HepG2 (cell line): Measurements from ENCODE around the gene DNASE1L2. TPM values are rescaled to one million over a fixed set of nuclear protein-coding genes. Genes with fewer than 3 reads are reported as not detected.

ENCODE experiments used
- GTF2F1 ChIP-seq: fragments of 150-350 bp; IDR thresholded peaks from 2 replicates; pipeline ENCODE4 v1.6.1; 2014; ENCODE audit warnings: low read length
- GTF3A ChIP-seq: sonication (generic); formaldehyde crosslinking; conservative IDR thresholded peaks from 2 replicates; pipeline ENCODE4 v1.4.0; 2020; ENCODE audit warnings: mild to moderate bottlenecking, missing genetic modification reagents
- IRF1 ChIP-seq: sonication (generic); formaldehyde crosslinking; IDR thresholded peaks from 2 replicates; pipeline ENCODE4 v1.4.0; 2020; ENCODE audit warnings: low read depth, mild to moderate bottlenecking, missing genetic modification reagents
- KLF15 ChIP-seq: sonication (generic); formaldehyde crosslinking; IDR thresholded peaks from 2 replicates; pipeline ENCODE4 v1.8.1; 2023; ENCODE audit warnings: borderline replicate concordance, mild to moderate bottlenecking, inconsistent platforms, missing genetic modification reagents, mixed read lengths
- MEIS2 ChIP-seq: sonication (generic); formaldehyde crosslinking; IDR thresholded peaks from 2 replicates; pipeline ENCODE4 v1.9.0; 2021; ENCODE audit warnings: mild to moderate bottlenecking, missing genetic modification reagents
- NCOR1 ChIP-seq: fragments of 200-600 bp; sonication (generic); IDR thresholded peaks from 2 replicates; pipeline ENCODE4 v1.7.0; 2017; ENCODE audit warnings: antibody characterized with exemption, low read length, borderline replicate concordance
- ZNF160 ChIP-seq: sonication (generic); formaldehyde crosslinking; IDR thresholded peaks from 2 replicates; pipeline ENCODE4 v1.8.0; 2022; ENCODE audit warnings: mild to moderate bottlenecking, inconsistent platforms, missing genetic modification reagents
- ZNF230 ChIP-seq: sonication (generic); formaldehyde crosslinking; IDR thresholded peaks from 2 replicates; pipeline ENCODE4 v1.4.0; 2020; ENCODE audit warnings: mild to moderate bottlenecking, missing genetic modification reagents
- ZNF318 ChIP-seq: sonication (generic); formaldehyde crosslinking; IDR thresholded peaks from 2 replicates; pipeline ENCODE4 v1.4.0; 2020; ENCODE audit warnings: mild to moderate bottlenecking, missing genetic modification reagents
- ZNF33B ChIP-seq: sonication (generic); formaldehyde crosslinking; IDR thresholded peaks from 2 replicates; pipeline ENCODE4 v1.5.1; 2020; ENCODE audit warnings: mild to moderate bottlenecking, missing genetic modification reagents
- ZNF382 ChIP-seq: sonication (generic); formaldehyde crosslinking; IDR thresholded peaks from 2 replicates; pipeline ENCODE4 v1.5.0; 2020; ENCODE audit warnings: missing genetic modification reagents, mild to moderate bottlenecking, borderline replicate concordance
- ZNF441 ChIP-seq: sonication (generic); formaldehyde crosslinking; IDR thresholded peaks from 2 replicates; pipeline ENCODE4 v1.7.0; 2021; ENCODE audit warnings: missing genetic modification reagents, borderline replicate concordance
- ZNF451 ChIP-seq: sonication (generic); formaldehyde crosslinking; IDR thresholded peaks from 2 replicates; pipeline ENCODE4 v1.5.0; 2020; ENCODE audit warnings: mild to moderate bottlenecking, missing genetic modification reagents
- ZSCAN12 ChIP-seq: sonication (generic); formaldehyde crosslinking; IDR thresholded peaks from 2 replicates; pipeline ENCODE4 v1.9.0; 2021; ENCODE audit warnings: mild to moderate bottlenecking, missing genetic modification reagents
- polyA plus RNA-seq, 8 experiments: library from polyadenylated mRNA; depleted of rRNA in 3 of 8; stranded (reverse) in 7 of 8; unstranded in 1 of 8; fragments of >200 nt; fragmentation: Illumina TruSeq in 4 of 8; extraction: Trizol in 4 of 8; gene quantifications; 2 replicates each; pipeline versions ENCODE4 v1.2.1 to v1.2.3, GENCODE V29; 2011 to 2016; ENCODE audit warnings: low read depth in 4 of 8, missing spikeins in 1 of 8, mixed read lengths in 1 of 8; ENCODE audit not compliant: insufficient read depth in 1 of 8
- total RNA-seq, 5 experiments: library from RNA; depleted of rRNA; stranded (reverse); fragments of >200 nt; fragmentation: Illumina TruSeq; extraction: Trizol; gene quantifications; 2 replicates each; pipeline ENCODE4 v1.2.3, GENCODE V29; 2016; ENCODE audit warnings: low read depth in 1 of 5
- TF ChIP-seq, protein P1 (sequence below): sonication (generic); formaldehyde crosslinking; IDR thresholded peaks from 2 replicates; pipeline ENCODE4 v1.4.0; 2020; ENCODE audit warnings: missing genetic modification reagents
- TF ChIP-seq, protein P2 (sequence below): sonication (generic); formaldehyde crosslinking; IDR thresholded peaks from 2 replicates; pipeline ENCODE4 v1.4.0; 2020; ENCODE audit warnings: missing genetic modification reagents

DNASE1L2 gene
- total and polyA plus RNA-seq, 2 of the 13 experiments (the other 11 are each of a cell fraction or from before 2014, with no cell fraction given) = 0.44 to 0.50 TPM

DNA sequence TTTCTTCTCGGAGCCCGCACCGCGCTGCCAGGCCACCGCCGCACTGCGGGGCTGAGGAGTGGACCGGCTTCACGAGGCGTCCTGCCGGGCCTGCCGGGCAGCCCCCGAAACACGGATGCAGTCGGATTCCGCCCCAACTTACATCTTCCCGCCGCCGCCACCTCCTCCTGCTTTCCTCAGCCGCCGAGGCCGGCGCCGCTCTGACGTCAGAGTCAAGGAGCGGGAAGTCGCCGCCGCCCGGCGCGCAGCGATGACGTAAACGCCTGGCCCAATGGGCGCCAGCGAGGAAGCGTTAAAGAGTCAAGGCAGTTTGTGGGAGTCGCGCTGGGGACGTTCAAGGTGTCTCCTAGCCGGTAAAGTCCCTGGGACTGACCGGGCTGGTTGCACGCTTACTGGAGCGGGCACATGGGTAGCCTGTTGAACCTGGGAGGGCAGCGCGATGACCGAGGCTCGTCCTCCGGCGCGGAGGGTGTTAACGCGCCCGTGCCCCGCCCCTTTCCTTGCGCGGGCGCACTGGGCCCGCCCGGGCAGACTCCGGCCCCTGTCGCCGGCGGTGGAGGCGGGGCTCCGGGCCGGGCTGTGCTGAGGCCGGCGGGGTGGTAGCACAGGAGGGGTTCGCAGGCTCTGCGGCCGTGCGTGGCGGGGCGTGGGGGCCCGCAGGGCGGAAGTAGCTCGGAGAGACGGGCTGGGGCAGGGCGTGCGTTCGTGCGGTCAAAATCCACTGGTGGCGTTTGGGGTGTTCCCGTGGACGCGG, 31.8 kb downstream of the DNASE1L2 start, which contains the start of gene RNPS1 (continued):
- TF ChIP-seq KLF15 = 0 out of 2 replicates have a peak, but pooled peaks have one; percentile 56
- TF ChIP-seq GTF2F1 = 0 out of 2 replicates have a peak, but pooled peaks have one; percentile 26
- no peak for TF ChIP-seq ZNF318 (CRISPR knock-in tag)
- peak; percentile 71 for TF ChIP-seq ZNF230 (CRISPR knock-in tag)
- TF ChIP-seq, protein P1, sequence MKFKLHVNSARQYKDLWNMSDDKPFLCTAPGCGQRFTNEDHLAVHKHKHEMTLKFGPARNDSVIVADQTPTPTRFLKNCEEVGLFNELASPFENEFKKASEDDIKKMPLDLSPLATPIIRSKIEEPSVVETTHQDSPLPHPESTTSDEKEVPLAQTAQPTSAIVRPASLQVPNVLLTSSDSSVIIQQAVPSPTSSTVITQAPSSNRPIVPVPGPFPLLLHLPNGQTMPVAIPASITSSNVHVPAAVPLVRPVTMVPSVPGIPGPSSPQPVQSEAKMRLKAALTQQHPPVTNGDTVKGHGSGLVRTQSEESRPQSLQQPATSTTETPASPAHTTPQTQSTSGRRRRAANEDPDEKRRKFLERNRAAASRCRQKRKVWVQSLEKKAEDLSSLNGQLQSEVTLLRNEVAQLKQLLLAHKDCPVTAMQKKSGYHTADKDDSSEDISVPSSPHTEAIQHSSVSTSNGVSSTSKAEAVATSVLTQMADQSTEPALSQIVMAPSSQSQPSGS (CRISPR knock-in tag) = peak; percentile 84; the same call in 1 of the 2 replicates
- 0 out of 2 replicates have a peak, but pooled peaks have one; percentile 65 for TF ChIP-seq ZNF33B (CRISPR knock-in tag)
- TF ChIP-seq ZSCAN12 = 0 out of 2 replicates have a peak, but pooled peaks have one; percentile 8
- peak; percentile 77 for TF ChIP-seq GTF3A (CRISPR knock-in tag)
- peak; percentile 26; the same call in 1 of the 2 replicates for TF ChIP-seq MEIS2
- peak; percentile 88 for TF ChIP-seq ZNF451
- TF ChIP-seq, protein P2, sequence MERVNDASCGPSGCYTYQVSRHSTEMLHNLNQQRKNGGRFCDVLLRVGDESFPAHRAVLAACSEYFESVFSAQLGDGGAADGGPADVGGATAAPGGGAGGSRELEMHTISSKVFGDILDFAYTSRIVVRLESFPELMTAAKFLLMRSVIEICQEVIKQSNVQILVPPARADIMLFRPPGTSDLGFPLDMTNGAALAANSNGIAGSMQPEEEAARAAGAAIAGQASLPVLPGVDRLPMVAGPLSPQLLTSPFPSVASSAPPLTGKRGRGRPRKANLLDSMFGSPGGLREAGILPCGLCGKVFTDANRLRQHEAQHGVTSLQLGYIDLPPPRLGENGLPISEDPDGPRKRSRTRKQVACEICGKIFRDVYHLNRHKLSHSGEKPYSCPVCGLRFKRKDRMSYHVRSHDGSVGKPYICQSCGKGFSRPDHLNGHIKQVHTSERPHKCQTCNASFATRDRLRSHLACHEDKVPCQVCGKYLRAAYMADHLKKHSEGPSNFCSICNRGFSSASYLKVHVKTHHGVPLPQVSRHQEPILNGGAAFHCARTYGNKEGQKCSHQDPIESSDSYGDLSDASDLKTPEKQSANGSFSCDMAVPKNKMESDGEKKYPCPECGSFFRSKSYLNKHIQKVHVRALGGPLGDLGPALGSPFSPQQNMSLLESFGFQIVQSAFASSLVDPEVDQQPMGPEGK (CRISPR knock-in tag) = peak; percentile 57
- no peak for TF ChIP-seq IRF1 (CRISPR knock-in tag)
- TF ChIP-seq ZNF441 (CRISPR knock-in tag) = peak; percentile 77; the same call in 1 of the 2 replicates
- peak; percentile 50; the same call in 1 of the 2 replicates for TF ChIP-seq NCOR1
- no peak for TF ChIP-seq ZNF382 (CRISPR knock-in tag)
- 0 out of 2 replicates have a peak, but pooled peaks have one; percentile 84 for TF ChIP-seq ZNF160 (CRISPR knock-in tag)
